Endometrial microvascular endothelial cells (primary cell): Measurements from ENCODE around the gene TMEM250. TPM values are rescaled to one million over a fixed set of nuclear protein-coding genes. Genes with fewer than 3 reads are reported as not detected.

ENCODE experiments used
- in situ Hi-C: cut with HindIII; loops from 2 replicates; pipeline ENCODE4 v1.10.0; 2017; ENCODE audit warnings: low sequenced_read_pairs, low pct_unique_long_range_greater_than_20kb; ENCODE audit errors: inconsistent ontology term
- total RNA-seq: library from RNA; depleted of rRNA; stranded (reverse); fragments of >200 nt; gene quantifications from one replicate; pipeline ENCODE4 v1.2.3, GENCODE V29; 2015; ENCODE audit errors: inconsistent ontology term

The TMEM250 gene
- total RNA-seq, 1 donor from 2014 or later: 49.3 TPM

DNA sequence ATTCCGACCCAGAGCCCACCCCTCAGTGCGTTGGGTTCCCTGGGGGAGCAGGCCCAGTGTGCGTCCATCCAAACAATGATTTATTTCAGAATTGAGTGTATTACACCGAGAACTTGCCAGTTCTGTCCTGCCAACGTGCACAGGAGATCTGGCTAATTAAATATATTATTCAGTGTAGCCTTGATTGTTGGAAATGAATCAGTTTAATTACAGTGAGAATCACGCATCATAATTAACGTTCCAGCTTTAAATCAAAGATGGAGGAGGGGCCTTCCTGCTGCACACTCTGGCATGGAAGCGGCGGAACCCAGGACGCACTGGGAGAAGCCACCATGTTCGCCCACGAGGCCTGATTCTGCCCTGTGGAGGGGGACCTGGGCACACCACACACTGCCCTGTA is 30.7 kb upstream of the TMEM250 start:
- in situ Hi-C loops: no loop called here

DNA sequence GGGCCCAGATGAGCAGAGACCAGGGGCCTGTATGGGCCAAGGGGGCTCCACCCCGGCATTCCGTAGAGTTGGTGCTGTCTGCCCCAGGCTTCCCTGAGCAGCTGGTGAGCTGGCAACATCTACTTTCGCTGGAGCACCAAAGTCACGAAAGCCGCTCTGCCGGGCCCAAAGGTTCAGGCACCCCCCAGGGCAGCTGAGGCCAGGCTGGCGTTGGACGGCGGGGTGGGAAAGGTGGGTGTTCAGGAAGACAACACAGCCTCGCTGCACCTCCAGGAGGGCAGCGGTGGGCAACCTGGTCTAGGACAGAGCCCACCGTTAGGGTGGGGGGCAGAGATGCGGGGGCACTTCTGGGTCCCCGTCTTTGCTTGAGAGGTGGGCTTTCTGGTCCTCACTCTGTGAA is 30.1 kb upstream of the TMEM250 start:
- in situ Hi-C loops: no loop called here

DNA sequence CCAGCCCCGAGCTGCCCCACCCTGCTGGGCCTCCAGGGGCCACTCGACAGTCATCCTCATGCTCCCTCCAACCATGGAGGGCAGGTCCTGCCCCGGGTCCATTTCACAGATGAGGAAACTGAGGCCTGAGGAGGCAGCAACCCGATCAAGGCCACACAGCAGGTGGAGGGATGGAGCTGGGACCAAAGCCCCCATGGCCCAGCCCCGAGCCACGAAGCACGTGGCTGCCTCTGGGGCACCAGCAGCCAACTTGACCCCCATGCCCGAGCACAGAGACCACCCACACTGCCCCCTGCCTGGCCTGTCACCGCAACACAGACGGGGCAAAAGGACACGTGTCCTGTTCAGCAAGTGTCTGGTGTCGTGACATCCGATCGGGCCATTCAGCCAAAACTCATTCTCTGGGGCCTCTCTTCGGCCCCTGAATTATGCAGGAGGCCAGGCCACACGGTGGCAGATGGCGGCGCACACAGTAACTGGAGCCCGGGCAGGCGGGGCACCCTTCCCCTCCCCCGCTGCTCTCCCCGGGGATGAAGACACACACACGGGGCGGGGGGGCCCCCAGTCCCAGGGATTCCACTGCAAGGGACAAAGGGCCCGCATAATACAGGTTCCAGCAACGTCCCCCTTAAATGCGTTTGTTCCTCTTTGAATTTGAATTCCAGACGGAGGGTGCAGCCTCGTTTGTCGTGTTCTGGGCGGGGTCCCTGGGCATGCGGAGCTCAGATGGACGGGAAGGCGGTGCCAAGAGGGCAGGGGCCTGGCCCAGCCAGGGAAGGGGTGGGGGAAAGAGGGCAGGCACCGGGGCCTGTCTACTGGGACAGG is 29.4 kb upstream of the TMEM250 start:
- in situ Hi-C loops: no loop called here

DNA sequence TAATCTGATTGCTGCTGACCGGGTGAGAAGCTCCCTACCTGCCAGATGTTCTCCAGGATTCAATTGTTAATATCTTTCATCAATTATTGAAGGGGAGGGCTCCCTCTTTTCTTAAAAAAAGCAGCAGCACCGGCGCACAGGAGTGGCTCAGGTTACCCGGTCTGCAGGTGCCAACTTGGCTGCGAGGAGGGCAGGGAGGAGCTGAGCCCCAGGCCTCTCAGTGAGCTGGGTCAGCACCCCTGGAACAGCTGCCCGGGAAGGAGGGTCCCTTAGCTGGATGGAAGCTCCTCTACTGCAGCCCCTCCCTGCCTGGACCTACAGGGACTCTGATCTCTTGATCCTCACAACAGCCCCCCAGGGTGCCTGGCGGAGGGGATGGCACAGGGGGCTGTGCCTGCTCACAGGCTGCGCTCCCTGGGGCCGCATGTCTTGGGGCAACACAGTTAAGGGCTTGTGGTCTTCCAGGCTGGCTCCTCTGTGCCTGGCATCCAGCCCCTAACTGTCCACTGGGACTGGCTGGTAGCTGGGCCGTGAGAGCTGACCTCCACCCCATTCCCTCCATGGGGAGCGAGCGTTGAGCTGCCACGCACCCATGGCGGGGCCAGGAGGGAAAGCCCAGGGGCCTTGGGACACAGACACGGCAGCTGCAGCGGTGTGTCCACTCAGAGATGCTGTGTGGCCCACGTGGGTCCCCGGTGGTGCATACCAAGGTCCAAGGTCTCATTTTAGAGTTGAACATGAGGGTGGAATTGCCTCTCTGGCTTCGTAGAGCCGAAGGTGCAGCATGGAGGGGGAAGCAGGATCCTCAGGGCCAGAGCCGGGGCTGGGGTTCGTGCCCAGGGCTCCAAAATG is 28.6 kb upstream of the TMEM250 start:
- in situ Hi-C loops: no loop called here

GRCh38 chr9:136146126-136147037 is 27.7 kb upstream of the TMEM250 start:
- in situ Hi-C loops: no loop called here

DNA sequence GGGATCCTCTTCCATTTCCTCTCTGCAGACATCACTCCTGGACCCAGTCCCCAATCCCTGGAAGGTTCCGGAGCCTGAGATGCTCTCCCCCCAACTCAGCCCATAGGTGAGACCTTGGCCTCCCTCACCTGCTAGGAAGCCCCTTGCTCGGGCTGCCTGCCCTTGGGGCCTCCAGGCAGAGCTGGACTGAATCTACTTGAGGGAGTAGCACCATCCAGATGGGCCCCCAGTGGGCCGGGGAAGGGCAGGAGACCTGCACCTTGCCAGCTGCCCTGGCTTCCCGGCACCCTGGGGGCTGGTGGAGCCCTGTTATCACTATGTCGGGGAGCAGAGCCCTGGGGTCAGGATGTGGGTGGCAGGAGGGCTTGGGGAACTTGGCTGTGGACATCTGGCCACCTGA is 26.9 kb upstream of the TMEM250 start:
- in situ Hi-C loops: no loop called here

GRCh38 chr9:136144450-136144849 is 25.8 kb upstream of the TMEM250 start:
- in situ Hi-C loops: no loop called here

DNA sequence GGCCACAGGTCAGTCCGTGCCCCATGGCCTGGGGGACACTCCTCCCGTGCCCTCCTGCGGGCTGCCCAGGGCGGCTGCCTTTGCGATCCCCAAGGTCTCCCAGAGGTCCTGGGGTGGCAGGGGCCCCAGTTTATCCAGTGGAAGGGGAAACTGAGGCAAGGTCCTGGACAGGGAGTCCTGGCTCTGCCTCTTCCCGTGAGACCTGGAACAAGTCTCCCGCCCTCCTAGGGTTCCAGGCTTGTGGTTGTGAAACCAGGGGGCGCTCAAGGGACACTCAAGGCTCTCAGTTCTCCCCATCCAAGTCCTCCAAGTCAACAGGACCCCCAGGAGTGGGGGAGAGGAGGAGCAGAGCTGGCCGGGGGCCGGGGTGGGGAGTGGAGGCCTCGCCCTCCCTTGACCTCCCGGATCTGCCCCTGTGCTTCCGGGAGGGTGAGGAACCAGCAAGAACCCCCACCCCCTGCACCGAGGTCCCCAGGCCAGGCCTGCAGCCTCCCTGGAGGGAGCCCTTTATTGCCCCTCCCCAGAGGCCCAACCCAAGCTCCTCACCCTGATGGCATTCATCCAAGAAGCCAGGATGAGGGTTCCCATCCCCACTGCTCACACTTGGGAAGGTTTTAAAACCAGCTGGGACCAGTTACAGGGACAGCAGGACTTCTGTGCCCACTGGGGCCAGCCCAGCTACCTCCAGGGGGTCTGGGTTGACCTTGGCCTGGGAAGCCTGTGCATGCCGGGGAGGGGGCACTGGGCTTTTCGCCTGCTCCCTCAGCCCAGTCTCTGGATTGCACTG is 24.7 kb upstream of the TMEM250 start:
- in situ Hi-C loops: no loop called here

GRCh38 chr9:136142859-136143214 is 24.2 kb upstream of the TMEM250 start:
- in situ Hi-C loops: no loop called here

- in situ Hi-C loops: no loop called here
Observed at GRCh38 chr9:136142414-136142796, 23.7 kb upstream of the TMEM250 start.

DNA sequence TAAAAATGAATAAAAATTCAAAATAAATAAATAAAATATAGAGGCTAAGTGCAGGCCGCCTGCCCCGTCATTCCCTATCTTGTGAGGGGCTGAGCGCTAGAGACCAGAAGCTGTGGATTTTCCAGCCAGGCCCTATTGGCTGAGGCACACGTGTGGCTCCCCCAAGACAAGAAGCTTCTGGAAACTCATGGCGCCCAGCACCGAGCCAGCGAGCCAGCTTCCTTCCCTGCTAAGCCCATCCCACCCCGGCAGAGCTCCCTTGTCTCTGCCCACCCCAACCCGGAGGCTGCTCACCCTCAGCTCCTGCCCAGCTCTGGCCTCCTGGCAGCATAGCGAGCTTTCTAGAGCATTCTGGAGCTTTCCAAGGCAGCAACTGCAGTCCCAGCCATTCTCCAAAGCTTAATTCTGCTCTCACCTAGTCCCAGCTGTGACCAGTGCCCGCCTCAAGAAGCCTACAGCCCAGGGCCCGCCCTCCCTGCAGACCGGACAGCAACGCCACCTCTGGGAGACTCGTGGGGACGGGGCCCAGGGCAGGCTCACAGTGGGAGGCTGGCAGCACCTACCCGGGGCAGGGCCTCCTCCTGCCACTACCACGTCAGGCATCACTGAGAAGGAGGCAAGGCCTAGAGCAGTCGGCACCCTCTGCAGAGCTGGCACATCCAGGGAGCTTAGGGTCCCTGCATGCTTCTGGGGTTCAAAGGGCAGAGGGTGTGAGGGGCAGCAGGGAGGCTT is 23.2 kb upstream of the TMEM250 start:
- in situ Hi-C loops: no loop called here

DNA sequence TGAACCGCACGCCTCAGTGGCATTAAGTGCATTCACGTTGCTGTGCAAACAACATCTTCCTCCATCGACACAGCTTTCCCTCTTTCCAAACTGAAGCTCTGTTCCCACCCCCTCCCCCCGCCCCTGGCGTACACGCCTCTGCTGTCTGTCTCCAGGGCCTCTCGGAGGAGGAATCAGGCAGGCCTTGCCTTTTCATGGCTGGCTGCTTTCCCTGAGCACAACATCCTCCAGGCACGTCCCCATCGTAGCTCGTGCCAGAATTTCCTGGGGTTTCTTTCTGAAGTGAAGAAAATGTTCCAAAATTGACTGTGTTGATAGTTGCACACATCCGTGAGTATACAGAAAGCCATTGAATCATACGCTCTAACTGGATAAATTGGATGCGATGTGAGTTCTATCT is 22.3 kb upstream of the TMEM250 start:
- in situ Hi-C loops: no loop called here

GRCh38 chr9:136140046-136140445 is 21.4 kb upstream of the TMEM250 start:
- in situ Hi-C loops: no loop called here

DNA sequence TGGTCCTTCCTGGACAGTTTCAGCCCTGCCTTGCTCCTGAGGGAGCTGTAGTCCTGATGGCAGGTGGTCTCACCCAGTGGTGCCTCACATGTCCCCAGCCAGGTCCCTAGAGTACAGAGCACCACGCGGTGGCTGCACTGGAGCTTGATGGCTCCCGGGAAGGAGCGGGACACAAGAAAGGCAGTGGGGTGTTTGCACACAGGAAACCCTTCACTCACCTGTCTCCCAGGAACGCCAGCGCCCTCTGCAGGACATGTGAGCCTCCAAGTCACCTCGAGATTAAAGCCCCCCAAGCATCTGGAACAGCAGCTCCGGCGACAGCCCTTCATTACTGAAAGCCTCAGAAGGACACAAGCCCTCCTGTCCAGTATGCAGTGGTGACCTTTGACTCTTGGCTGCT is 19.9 kb upstream of the TMEM250 start:
- in situ Hi-C loops: no loop called here

- in situ Hi-C loops: no loop called here
Observed at GRCh38 chr9:136137321-136138265, 18.9 kb upstream of the TMEM250 start.

DNA sequence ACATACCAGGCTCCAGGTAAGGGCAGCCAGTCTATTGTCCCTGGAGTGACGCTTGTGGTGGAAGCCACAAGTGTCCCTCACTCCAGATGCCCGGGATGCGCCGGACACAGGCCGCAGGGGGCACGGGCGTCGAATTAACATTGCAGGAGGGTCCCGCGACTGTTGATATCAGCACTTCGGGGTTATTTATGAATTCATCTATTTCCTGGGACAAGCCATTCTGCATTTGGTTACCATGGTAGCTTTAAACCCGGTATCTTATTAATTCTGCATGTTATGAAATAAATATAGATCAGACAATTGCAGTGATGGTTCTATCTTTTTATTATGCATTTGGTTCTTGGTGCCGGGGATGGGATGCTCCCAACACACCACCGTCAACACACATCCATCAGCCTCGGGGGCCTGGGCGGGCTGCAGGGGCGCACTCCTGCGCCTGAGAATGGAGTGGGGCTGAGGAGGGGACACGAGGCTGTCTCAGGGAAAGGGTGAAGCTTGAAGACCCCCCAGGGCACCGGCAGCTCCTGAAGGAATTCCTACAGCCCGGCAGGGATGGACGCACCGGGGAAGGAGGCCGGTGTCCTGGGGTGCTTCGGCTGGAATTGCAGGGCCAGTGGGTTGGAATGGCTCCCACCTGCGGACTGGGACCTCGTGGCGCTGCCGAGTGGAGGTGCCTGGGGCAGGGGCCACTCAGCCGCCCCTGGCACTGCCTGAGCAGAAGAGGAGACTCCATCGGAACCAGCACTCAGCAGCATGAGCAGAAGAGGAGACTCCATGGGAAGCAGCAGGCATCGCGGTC is 17.7 kb upstream of the TMEM250 start:
- in situ Hi-C loops: no loop called here
